Middle frontal gyrus (tissue), 1 donor: Measurements from ENCODE around the gene PLPPR4.
"Not testable (repeated sequence)": the region's sequence is repeated elsewhere in the genome, so short reads cannot be mapped to it uniquely, and the experiment has no call there.

Experiments
- DNase-seq: peaks from one replicate; pipeline ENCODE4 v3.0.0-alpha.2; 2015; ENCODE audit warnings: low spot score; ENCODE audit errors: extremely low spot score

PLPPR4 gene

DNA sequence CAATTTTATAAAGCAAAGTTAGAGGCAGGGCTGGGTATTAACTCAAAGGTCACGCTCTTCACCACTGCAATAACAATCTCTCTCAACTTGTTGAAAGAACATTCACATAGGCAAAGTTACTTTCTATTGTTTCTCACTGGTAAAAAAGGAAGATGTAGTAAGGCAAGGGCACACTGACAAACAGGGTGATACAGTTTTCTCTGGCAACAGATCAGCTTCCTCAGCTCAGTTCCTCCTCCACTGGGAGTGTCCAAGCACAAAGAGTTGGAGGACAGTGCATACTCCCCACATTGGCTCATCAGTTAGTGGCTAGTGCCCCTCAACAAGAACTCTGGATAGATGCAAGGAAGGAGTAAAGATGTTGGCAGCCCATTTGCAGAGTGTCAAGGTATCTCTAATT lies 3.7 kb downstream of the PLPPR4 start:
- DNase-seq: no peak

DNA sequence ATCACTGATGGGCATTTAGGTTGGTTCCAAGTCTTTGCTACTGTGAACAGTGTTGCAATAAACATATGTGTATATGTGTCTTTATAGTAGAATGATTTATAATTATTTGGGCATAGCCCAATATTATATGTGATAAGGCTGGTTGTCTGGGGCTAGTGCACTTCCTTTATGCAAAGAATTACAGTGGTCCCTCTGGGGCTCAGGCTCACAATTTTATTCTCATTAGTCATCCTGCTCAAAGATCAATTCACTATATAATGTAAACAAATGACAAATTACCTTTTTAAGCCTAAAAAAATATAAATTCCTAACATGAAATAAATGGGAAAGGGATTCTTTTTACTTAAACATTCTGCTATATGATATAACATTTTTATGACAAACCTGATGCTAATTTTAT lies 5.0 kb downstream of the PLPPR4 start:
- no peak for DNase-seq

DNA sequence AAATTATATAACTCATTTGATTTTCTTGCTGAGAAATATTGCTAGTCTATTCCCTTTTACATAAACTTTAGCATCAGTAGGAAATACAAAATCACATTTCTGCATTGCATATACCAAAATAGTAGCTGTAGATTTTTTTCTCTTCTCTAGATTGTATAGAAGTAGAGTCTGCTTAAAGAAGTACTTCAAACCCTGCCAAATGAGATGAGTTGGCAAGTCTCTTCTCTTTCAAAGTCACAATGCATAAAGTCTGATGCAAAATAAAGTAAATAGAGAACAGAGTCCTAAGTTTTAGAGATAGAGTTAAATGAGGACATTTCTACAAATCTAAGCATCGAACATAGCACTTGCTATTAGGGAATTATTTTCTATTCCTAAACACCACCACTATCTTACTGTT lies 6.4 kb downstream of the PLPPR4 start:
- no peak for DNase-seq

GRCh38 chr1:99271249-99271648 lies 7.0 kb downstream of the PLPPR4 start:
- no peak for DNase-seq

DNA sequence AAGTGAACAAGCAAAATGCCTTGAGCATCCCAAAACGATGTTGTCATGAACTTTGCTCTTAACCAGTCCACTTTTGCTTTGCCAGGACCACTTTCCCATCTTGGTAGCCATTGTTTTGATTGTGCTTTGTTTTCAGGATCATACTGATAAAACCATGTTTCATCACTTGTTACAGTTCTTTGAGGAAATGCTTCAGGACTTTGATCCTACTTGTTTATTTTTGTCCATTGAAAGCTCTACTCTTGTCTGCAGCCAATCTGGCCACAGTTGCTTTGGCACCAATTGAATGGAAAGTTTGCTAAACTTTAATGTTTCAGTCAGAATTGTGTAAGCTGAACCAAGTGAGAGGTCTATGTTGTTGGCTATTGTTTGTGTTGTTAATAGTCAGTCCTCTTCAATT lies 12.8 kb downstream of the PLPPR4 start:
- no peak for DNase-seq

GRCh38 chr1:99279525-99279924 lies 15.2 kb downstream of the PLPPR4 start:
- DNase-seq: no peak

DNA sequence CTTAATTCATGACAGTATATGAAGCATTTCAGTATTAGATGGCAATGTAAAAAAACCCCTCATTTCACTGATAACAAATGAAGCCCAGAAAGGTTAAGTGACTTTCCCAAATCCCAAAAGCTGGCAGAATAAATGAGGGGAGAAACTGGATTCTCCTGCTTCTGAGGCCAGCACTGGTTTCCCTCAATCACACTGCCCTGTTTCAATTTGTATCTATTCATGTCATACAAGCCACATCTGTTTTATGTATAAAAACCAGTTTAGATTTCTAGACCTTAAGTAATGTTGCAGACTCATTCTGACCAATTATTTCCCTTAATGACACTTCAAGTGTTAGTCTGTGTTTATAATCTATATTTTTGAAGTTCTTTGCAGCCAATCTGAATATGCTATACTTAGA lies 16.8 kb downstream of the PLPPR4 start:
- no peak for DNase-seq

GRCh38 chr1:99282536-99282935 lies 18.2 kb downstream of the PLPPR4 start:
- DNase-seq: no peak

DNA sequence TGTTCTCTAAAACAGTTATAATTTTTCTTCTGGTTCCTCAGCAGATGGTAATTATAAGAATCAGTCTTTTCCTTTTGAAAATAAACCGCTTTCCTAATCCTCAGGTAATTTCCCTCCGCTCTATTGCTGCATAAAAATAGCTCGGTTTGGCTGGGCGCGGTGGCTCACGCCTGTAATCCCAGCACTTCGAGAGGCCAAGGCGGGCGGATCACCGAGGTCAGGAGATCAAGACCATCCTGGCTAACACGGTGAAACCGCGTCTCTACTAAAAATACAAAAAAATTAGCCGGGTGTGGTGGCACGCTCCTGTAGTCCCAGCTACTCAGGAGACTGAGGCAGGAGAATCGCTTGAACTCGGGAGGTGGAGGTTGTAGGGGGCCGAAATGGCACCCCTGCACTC lies 19.2 kb downstream of the PLPPR4 start:
- not testable (repeated sequence) for DNase-seq

DNA sequence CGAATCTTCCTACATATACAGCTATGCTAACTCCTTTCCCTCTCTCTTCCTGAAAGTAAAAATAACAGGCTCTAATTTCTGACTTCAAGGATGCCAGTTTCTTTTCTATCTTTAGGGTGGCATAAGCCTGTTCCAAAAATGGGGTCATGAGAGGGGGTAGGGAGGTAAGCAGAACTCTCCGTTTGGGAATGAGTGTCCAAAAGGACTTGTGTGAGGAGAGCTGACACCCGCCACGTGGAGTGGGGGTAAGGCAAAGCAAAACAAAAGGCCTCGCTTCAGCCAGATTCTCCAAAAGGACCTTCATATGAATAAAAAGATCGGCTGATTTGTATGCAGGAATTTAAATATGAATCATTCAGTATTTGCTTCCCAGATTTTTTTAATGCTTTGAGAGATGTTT lies 28.6 kb downstream of the PLPPR4 start:
- peak; percentile 31 for DNase-seq

DNA sequence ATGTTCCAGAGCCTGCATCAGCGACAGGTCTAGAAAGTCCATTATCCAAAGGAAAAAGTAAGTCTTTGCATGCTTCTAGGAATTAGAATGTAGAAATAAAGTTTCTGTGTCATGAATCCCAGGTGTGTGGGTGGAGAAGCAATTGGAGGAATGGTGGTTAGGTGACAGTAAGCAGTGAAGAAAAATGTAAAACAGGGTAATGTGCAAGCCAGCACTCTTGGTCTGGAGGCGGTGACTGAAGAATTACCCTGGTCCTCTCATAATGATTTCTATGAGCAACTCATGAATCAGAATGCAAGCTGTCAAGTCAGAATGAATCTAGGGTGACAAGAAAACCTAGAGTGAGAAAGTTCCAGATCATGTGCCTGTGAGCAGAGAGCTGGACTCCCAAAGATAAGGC lies 33.6 kb downstream of the PLPPR4 start:
- DNase-seq: peak; percentile 22

GRCh38 chr1:99304725-99305282 lies 40.5 kb downstream of the PLPPR4 start:
- no peak for DNase-seq

DNA sequence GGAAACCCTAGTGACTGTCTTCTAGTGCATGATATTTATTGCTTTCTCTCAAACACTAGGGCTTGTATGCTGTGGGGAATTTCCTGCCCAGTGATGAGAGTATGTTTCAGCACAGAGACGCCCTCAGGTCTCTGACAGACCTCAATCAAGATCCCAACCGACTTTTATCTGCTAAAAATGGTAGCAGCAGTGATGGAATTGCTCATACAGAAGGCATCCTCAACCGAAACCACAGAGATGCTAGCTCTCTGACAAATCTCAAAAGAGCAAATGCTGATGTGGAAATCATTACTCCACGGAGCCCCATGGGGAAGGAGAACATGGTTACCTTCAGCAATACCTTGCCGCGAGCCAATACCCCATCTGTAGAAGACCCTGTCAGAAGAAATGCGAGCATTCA lies 41.3 kb downstream of the PLPPR4 start:
- DNase-seq: no peak

GRCh38 chr1:99306056-99306455 lies 41.8 kb downstream of the PLPPR4 start:
- DNase-seq: no peak

GRCh38 chr1:99306644-99307043 lies 42.4 kb downstream of the PLPPR4 start:
- DNase-seq: no peak

GRCh38 chr1:99315305-99315704 lies 51.0 kb downstream of the PLPPR4 start:
- DNase-seq: no peak

DNA sequence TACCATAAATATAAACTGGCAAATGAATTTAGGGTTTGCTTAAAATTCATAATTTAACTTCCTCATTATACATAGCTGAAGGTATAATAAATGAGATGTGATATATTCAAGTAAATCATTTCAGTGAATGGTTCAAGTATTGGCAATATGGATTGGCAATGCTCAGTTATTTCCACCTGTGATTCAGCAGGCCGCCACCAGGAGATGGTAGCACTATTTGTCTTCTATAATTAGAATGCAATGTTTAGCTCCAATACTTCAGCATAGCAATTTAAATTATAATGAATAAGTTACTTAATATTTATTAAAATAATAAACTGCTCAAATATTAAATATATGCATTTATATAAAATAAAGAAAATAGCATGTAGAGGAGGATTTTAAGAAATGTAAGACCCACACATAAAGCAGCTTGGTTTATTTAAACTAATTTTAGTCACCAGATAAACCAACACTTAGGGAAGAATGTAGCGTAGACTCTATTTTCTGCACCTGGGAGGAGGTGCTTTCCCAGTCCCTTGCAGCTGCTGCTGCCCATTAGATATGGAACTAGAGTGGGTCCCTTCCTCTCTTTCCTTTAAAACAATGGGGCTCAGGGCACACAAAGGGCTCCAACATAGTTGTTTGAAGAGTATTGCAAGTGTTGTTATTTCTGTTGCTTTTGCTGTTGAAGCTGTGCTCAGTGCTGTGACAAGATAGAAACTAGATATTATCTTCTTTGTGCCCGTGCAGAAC lies 62.1 kb downstream of the PLPPR4 start:
- DNase-seq: no peak

DNA sequence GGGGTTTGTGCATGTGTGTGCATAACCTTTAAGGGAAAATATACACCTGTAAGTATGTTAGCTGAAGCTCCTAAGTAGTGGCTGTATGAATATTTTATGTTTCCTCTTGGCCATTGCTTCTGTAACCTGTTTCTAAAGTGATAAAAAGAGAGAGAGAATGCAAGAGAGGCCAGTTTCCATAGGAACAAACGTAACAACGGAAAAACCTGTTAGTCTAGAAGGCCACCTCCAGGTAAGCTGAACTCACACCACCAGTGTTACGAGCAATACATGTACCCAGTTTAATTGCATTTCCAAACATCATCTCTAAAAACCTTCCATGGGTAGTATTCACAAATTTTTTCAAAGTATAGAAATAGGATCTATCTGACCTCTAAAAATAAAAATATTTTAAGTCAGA lies 63.1 kb downstream of the PLPPR4 start:
- DNase-seq: no peak

GRCh38 chr1:99328171-99328570 lies 63.9 kb downstream of the PLPPR4 start:
- no peak for DNase-seq

GRCh38 chr1:99331083-99331482 lies 66.8 kb downstream of the PLPPR4 start:
- no peak for DNase-seq

GRCh38 chr1:99331636-99332035 lies 67.3 kb downstream of the PLPPR4 start:
- no peak for DNase-seq

DNA sequence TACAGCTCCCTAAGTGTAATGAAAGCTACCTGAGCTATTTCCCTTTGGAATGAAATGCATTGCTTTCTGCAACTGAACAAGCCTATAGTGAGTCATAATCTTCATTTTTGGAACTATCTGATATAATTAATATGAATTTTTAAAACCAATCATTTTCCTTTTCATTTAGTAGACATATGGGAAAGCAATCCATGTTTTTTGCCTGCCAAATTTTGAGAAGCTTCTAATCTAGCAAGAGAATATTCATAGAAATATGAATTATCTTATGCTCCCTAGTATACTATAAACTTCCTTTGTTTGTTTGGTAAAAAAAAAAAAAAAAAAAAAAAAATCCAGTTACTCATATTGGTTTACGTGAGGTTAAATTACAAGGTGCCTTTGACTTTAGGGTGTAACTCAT lies 68.3 kb downstream of the PLPPR4 start:
- no peak for DNase-seq

GRCh38 chr1:99334991-99335390 lies 70.7 kb downstream of the PLPPR4 start:
- no peak for DNase-seq
